SH-SY5Y (cell line): ENCODE measurements around the gene CRIM1.

Experiments
- GATA2 ChIP-seq: IDR thresholded peaks from 2 replicates; pipeline ENCODE4 v1.6.1; 2011; ENCODE audit warnings: mild to moderate bottlenecking, low read depth, low read length
- GATA3 ChIP-seq: IDR thresholded peaks from 2 replicates; pipeline ENCODE4 v1.6.1; 2011; ENCODE audit warnings: low read depth, mild to moderate bottlenecking, low read length, moderate library complexity

DNA sequence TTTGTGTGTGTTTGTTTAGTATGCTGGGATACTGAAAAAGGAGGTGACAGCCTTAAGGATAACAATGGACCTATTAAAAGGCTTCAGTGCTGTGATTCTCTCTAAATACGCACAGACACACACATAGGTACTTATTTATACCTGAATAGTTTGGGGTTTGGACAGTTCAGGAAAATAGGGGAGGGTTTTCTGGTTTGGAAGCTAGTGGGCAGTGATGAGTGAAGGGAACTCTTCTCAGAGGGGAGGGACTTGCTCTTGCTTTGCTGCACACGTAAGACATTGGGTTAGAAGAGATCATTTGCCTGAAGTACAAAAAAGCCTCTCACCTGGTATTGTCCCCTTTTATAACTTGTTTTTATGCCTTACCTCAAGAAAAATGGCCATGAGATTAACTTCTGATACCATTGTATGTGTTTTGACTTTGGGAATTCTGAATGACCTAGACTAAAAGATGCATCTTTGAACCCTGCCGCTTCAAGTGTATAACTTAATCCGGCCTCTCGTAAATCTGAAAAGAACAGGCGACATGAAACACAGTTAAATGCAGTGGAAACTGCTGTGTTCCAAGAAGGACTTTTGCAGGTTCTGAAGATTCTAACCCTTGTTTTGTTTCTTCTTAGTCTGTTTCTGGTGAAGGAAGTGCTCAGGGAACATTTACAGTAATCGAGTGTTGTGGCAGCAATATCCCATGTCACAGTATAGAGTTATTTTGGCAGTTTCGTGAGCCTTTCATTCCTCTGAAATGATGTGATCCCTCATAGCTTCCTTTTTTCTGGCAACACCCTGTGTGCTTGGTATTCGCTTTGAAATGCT is 2.5 kb downstream of the CRIM1 start:
- no peak for TF ChIP-seq GATA2
- no peak for TF ChIP-seq GATA3
